OCI-LY3 (cell line): ENCODE measurements around the gene PODXL.

Experiments
- CTCF ChIP-seq: fragments of 200-600, 300-600 bp; sonication (generic); IDR thresholded peaks from 2 replicates; pipeline ENCODE4 v1.5.1; 2014; ENCODE audit warnings: antibody characterized with exemption, low read length, low read depth
- EZH2phosphoT487 ChIP-seq: fragments of 200-600 bp; shearing (Covaris generic); IDR thresholded peaks from 2 replicates; pipeline ENCODE4 v1.6.1; 2018; ENCODE audit warnings: antibody characterized with exemption, mixed run types, low read depth

- TF ChIP-seq CTCF (no peak), EZH2phosphoT487 (no peak)
Observed at GRCh38 chr7:131522325-131522930, 34.0 kb downstream of the PODXL start.
